ENCODE results near the gene ARHGEF3. TPM values are rescaled to one million over a fixed set of nuclear protein-coding genes. Genes with fewer than 3 reads are reported as not detected.

The ARHGEF3 gene
- total and polyA plus RNA-seq, 2 experiments from 2014 or later: 41.7 to 63.8 TPM

DNA sequence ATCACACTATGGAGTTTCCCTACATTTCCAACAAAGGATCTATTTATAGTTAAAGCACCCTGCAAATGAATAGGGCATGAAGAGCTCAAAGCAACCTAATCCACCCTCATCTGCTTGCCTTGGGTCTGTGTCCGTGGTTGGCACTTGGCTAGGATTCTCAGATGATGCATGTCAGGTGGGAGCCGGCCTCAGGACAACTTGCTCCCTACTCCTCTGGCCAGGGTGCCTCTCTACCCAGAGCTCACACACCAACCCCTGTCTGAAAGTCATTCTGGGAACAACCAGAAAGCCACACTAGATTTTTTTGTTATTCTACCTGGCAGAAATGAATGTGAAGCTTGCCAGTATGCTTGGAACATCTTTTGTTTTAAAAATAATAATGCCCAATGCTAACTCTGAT is 13.2 kb downstream of the ARHGEF3 start:
- WGBS (ENCODE audit: low lambda C conversion rate, missing lambda C conversion rate): 87% methylated on average over 2 of the region's 2 CpGs
- H3K36me3 ChIP-seq (replicated peaks; ENCODE audit: insufficient read depth, low read depth): no peaks in the 10 kb centered on the region
- no peak for TF ChIP-seq EZH2phosphoT487 (IDR thresholded peaks at IDR 0.05; ENCODE audit: low read depth, severe bottlenecking, unreplicated experiment)
- TF ChIP-seq EZH2 (IDR thresholded peaks at IDR 0.05; ENCODE audit: borderline replicate concordance): no peak
- TF ChIP-seq, protein P1, sequence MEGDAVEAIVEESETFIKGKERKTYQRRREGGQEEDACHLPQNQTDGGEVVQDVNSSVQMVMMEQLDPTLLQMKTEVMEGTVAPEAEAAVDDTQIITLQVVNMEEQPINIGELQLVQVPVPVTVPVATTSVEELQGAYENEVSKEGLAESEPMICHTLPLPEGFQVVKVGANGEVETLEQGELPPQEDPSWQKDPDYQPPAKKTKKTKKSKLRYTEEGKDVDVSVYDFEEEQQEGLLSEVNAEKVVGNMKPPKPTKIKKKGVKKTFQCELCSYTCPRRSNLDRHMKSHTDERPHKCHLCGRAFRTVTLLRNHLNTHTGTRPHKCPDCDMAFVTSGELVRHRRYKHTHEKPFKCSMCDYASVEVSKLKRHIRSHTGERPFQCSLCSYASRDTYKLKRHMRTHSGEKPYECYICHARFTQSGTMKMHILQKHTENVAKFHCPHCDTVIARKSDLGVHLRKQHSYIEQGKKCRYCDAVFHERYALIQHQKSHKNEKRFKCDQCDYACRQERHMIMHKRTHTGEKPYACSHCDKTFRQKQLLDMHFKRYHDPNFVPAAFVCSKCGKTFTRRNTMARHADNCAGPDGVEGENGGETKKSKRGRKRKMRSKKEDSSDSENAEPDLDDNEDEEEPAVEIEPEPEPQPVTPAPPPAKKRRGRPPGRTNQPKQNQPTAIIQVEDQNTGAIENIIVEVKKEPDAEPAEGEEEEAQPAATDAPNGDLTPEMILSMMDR (IDR thresholded peaks at IDR 0.05; ENCODE audit: poor library complexity): no peak
- no peak for DNase-seq (ENCODE audit: low spot score)
- H3K9me2 ChIP-seq (replicated peaks; ENCODE audit: insufficient read depth): no peaks in the 10 kb centered on the region
- no peak overlapping the region for H3K27ac ChIP-seq
- H3K4me3 ChIP-seq: no peak overlapping the region
- no peak overlapping the region for H3K4me2 ChIP-seq
- no peak overlapping the region for H2AFZ ChIP-seq
- H3K27me3 ChIP-seq: no peaks in the 10 kb centered on the region
- H4K20me1 ChIP-seq (ENCODE audit: insufficient read depth, poor library complexity, severe bottlenecking): peaks cover 65% of the 10 kb centered on the region
- peaks cover 92% of the 10 kb centered on the region for H3K79me2 ChIP-seq
- H3K4me1 ChIP-seq (ENCODE audit: insufficient read depth): peaks cover 12% of the 10 kb centered on the region
- no peaks in the 10 kb centered on the region for H3K9me3 ChIP-seq (ENCODE audit: low read depth)

DNA sequence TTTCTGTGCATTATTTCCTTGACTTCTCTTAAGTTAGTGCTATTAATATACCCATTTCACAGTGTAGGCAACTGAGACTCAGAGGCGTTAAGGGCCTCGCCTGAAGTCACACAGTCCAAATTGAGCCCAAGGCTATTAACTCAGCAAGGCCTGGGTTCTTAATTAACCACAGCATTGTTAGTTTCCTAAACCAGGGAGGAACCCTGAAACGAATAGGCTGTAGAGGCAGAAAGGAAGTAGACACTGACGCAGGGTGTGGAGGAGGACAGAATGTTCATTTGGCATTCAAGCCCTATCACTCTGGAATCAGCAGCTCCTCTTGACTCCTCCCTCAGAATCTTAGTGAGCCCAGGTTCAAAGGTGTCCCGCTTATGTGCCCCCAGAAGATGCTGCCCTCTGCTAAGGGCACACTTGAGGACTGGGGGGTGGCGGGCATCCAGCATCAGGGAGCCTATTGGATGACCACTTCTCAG is 13.9 kb downstream of the ARHGEF3 start:
- no peak for DNase-seq (ENCODE audit: low spot score)
- no peak for TF ChIP-seq EZH2 (IDR thresholded peaks at IDR 0.05; ENCODE audit: borderline replicate concordance)
- no peak for TF ChIP-seq EZH2phosphoT487 (IDR thresholded peaks at IDR 0.05; ENCODE audit: low read depth, severe bottlenecking, unreplicated experiment)
- TF ChIP-seq, protein P1 (IDR thresholded peaks at IDR 0.05; ENCODE audit: poor library complexity): no peak
- Histone ChIP-seq H3K4me2 (no peak overlapping the region), H3K4me3 (no peak overlapping the region), H3K4me1 (ENCODE audit: insufficient read depth) (peaks cover 19% of the 10 kb centered on the region), H2AFZ (no peak overlapping the region), H4K20me1 (ENCODE audit: insufficient read depth, poor library complexity, severe bottlenecking) (peaks cover 71% of the 10 kb centered on the region), H3K36me3 (replicated peaks; ENCODE audit: insufficient read depth, low read depth) (no peaks in the 10 kb centered on the region), H3K27ac (no peak overlapping the region), H3K9me3 (ENCODE audit: low read depth) (no peaks in the 10 kb centered on the region), H3K79me2 (peaks cover 93% of the 10 kb centered on the region), H3K9me2 (replicated peaks; ENCODE audit: insufficient read depth) (no peaks in the 10 kb centered on the region), H3K27me3 (no peaks in the 10 kb centered on the region)
- 92% methylated on average over 6 of the region's 6 CpGs for WGBS (ENCODE audit: low lambda C conversion rate, missing lambda C conversion rate)

DNA sequence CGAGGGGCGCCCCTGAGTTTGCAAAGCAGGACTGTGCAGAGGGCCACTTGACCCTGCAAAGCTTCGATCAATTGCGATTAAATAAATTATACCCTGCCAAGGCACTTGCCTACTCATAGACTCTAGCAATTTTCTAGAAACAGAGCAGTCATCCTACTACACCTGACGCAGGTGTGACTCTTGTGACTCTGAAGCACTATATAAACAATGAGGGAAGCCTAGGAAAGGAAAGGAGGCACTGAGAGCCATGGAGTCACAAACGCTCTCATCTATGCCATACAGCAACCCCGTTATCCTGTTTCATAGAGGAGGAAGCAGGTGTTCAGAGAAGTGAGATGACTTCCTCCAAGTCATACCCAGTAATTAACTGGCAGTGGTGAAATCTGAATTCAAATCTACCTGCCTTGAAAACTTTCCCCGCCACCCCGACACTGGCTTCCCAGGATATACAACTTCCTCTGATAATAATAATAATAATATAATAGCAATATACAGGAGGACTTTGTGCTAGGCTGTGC is 14.4 kb downstream of the ARHGEF3 start:
- H3K9me3 ChIP-seq (ENCODE audit: low read depth): no peaks in the 10 kb centered on the region
- H3K4me1 ChIP-seq (ENCODE audit: insufficient read depth): peaks cover 23% of the 10 kb centered on the region
- DNase-seq (ENCODE audit: low spot score): no peak
- H3K9me2 ChIP-seq (replicated peaks; ENCODE audit: insufficient read depth): no peaks in the 10 kb centered on the region
- H3K79me2 ChIP-seq: peaks cover 90% of the 10 kb centered on the region
- H3K4me3 ChIP-seq: no peak overlapping the region
- H2AFZ ChIP-seq: no peak overlapping the region
- H4K20me1 ChIP-seq (ENCODE audit: insufficient read depth, poor library complexity, severe bottlenecking): peaks cover 76% of the 10 kb centered on the region
- TF ChIP-seq EZH2phosphoT487 (IDR thresholded peaks at IDR 0.05; ENCODE audit: low read depth, severe bottlenecking, unreplicated experiment) (no peak), EZH2 (IDR thresholded peaks at IDR 0.05; ENCODE audit: borderline replicate concordance) (no peak)
- TF ChIP-seq, protein P1 (IDR thresholded peaks at IDR 0.05; ENCODE audit: poor library complexity): no peak
- no peaks in the 10 kb centered on the region for H3K36me3 ChIP-seq (replicated peaks; ENCODE audit: insufficient read depth, low read depth)
- no peaks in the 10 kb centered on the region for H3K27me3 ChIP-seq
- no peak overlapping the region for H3K27ac ChIP-seq
- no peak overlapping the region for H3K4me2 ChIP-seq
- WGBS (ENCODE audit: low lambda C conversion rate, missing lambda C conversion rate): 95% methylated on average over 9 of the region's 9 CpGs
